Measurements from ENCODE around the gene ALS2. TPM values are rescaled to one million over a fixed set of nuclear protein-coding genes. Genes with fewer than 3 reads are reported as not detected.

ALS2 gene
- total RNA-seq, 1 donor from 2014 or later = 36.5 TPM

GRCh38 chr2:201795607-201796477, 15.1 kb upstream of the ALS2 start:
- intact Hi-C loops (cut with DNase I) = loop anchor here (1.0 to 5.0 kb wide), 2 partner anchors 66 to 383 kb away; no protein-coding TSS in a partner anchor
- DNase-seq (ENCODE audit: low spot score) = no peak

GRCh38 chr2:201794294-201794693, 13.6 kb upstream of the ALS2 start:
- intact Hi-C loops (cut with DNase I) = no loop called here
- no peak for DNase-seq (ENCODE audit: low spot score)

DNA sequence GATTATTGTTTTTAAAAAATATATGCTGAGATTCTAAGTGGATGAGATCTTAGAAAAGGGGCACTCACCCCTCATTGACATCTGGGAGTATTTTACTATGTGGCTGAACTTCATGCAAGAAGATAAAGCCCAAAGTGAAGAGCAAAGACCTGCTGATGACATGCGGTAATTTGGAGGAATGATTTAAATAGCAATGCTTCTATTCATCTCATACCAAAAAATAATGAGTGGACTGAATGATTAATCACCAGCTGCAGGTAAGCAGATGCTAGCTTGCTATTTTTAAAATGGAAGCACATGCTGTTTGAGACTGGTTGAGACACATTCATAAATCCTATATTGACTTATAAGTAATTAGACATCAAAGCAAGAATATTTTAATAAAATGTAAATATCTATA, 12.9 kb upstream of the ALS2 start:
- intact Hi-C loops (cut with DNase I) = no loop called here
- no peak for DNase-seq (ENCODE audit: low spot score)

DNA sequence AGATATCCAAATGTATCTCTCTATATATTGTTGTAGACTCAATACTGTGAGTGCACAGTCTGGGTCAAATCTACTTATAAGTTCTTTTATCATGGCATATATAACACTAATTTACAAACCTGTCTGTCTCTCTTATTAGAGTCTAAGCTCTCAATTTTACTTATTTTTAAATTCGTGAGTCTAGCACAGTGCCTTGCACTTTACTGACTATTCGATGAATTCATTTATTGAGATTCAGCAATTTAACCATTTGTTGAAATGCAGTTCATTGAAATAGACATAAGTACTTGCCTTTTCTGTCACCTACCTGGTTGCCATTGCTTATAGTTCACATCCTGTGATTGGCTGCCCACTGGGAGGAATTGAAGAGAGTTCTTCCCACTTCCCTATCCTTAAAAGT, 10.3 kb upstream of the ALS2 start:
- intact Hi-C loops (cut with DNase I) = no loop called here
- DNase-seq (ENCODE audit: low spot score) = no peak

DNA sequence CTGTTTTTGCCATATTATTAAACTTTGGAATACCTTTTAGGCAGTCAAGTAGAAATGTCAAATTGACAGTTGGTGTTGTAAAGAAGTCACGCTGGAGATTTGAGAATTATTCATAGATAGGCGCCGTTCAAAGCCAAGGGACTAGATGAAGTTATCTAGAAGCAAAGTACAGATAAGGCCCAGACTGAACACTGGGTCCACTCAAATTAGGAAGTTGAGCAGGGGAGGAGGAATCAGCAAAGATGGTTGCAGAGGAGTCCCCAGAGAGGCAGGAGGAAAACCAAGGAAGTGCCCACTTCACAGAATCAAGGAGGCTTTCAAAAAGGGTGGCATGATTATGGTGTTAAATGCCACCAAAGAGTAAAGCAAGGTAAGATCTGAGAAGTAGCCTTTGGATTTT, 9.6 kb upstream of the ALS2 start:
- intact Hi-C loops (cut with DNase I) = no loop called here

DNA sequence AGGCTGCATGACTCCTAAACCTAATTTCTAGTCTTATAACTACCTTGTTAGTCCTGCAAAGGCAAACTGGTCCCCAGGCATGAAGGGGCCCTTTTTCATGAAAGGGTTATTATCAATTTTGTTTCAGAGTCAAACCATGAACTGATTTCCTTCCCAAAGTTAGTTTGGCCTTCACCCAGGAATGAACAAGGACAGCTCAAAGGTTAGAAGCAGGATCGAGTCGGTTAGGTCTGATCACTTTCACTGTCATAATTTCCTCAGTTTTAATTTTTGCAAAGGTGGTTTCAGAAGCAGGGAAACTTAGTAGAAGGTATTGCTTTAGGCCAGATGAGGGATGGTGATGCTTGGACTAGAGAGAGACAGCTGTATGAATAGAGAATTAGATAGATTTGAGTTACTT, 8.7 kb upstream of the ALS2 start:
- intact Hi-C loops (cut with DNase I) = no loop called here
- DNase-seq (ENCODE audit: low spot score) = no peak

More for the DNA sequence above, 9.6 kb upstream of the ALS2 start:
- DNase-seq (ENCODE audit: low spot score) = no peak

DNA sequence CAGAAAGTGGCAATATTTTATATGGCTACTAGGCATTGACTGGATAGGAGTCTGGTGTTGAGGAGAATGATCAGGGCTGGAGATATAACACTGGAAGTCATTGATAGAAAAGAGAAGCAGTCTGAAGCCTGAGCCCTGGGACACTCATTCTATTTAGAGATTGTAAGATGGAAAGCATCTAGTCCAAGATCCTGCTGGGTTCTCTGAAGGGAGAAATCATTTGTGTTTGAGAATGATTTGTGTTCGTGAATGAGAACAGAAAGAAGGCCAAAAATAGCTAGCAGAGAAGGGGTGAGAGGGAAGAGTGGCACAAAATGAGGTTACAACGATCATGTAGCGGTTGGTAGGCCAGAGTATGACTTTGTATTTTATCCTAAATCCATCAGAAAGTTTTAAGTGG, 7.6 kb upstream of the ALS2 start:
- intact Hi-C loops (cut with DNase I) = no loop called here
- DNase-seq (ENCODE audit: low spot score) = no peak

DNA sequence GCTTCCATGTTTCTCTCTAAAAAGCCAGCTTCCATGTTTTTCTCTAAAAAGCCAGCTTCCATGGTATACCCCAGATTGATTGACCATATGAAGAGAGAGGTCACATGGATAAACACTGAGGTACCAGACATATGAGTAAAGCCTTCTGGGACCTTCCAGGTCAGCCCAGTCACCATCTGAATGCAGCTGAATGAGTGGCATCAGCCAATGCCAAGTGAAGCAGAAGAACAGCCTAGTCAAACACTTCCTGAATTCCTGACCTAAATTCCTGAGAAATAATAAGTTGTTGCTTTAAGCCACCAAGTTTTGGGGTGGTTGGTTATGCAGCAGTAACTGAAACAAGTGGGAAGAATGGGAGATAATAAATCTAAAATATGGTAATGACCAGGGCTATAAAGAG, 5.7 kb upstream of the ALS2 start:
- DNase-seq (ENCODE audit: low spot score) = no peak
- intact Hi-C loops (cut with DNase I) = no loop called here

GRCh38 chr2:201785135-201785534, 4.4 kb upstream of the ALS2 start:
- intact Hi-C loops (cut with DNase I) = no loop called here
- DNase-seq (ENCODE audit: low spot score) = no peak

GRCh38 chr2:201784563-201784962, 3.8 kb upstream of the ALS2 start:
- DNase-seq (ENCODE audit: low spot score) = no peak
- intact Hi-C loops (cut with DNase I) = loop anchor here (5.0 kb wide), 1 partner anchor 248 kb away; the partner anchor contains the start of gene FZD7

- intact Hi-C loops (cut with DNase I) = loop anchor here (5.0 kb wide), 1 partner anchor 251 kb away; the partner anchor contains the start of gene FZD7
- DNase-seq (ENCODE audit: low spot score) = no peak
Measured at GRCh38 chr2:201781557-201782051, 871 bp upstream of the ALS2 start.

- peak; percentile 76 for DNase-seq (ENCODE audit: low spot score)
- intact Hi-C loops (cut with DNase I) = loop anchor here (5.0 to 10.0 kb wide), 2 partner anchors 135 to 252 kb away; partner anchors contain the start of genes FZD7 and TMEM237
Measured at GRCh38 chr2:201779901-201780673, 646 bp downstream of the ALS2 start.

- DNase-seq (ENCODE audit: low spot score) = no peak
- intact Hi-C loops (cut with DNase I) = loop anchor here (10.0 kb wide), 1 partner anchor 133 kb away; the partner anchor contains the start of gene TMEM237
Measured at GRCh38 chr2:201777869-201778268, 2.9 kb downstream of the ALS2 start.

DNA sequence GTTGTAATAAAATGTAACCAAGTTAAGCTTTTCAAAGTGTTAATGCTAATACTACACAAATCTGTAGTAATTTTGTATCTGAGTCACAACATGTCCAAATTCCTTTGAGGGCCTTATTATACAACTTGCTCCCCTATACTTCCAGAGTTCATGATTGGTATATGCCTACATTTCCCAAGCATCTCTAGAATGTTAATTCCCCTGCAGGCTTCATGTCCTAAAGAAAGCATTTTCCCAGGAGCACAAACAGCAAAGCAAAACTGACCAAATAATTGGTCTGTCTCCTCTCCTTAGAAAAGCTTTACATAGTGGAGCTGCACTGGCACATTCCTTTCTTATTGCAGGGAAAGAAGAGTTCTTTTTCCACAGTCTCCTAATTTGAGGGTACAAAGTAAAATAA, 3.7 kb downstream of the ALS2 start:
- DNase-seq (ENCODE audit: low spot score) = no peak
- intact Hi-C loops (cut with DNase I) = loop anchor here (10.0 kb wide), 1 partner anchor 132 kb away; the partner anchor contains the start of gene TMEM237

DNA sequence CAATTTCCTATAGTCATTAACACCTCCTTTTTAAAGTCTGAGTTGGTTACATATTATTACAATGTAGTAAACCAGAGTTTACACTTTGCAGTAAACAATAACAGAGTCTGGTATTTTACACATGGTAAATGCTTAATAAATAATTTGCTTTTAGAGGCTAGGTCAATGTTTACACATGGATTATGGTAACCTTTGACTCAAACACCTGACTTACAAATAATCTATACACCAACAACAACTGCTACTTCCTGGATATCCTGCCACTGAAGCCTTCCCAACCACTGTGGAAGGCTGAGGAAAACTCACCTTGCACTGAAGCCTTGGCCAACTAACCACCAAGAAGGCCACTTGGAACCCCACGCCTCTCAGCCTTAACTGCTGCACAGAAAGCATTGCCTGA, 5.4 kb downstream of the ALS2 start:
- intact Hi-C loops (cut with DNase I) = loop anchor here (10.0 kb wide), 1 partner anchor 131 kb away; the partner anchor contains the start of gene TMEM237
- no peak for DNase-seq (ENCODE audit: low spot score)

DNA sequence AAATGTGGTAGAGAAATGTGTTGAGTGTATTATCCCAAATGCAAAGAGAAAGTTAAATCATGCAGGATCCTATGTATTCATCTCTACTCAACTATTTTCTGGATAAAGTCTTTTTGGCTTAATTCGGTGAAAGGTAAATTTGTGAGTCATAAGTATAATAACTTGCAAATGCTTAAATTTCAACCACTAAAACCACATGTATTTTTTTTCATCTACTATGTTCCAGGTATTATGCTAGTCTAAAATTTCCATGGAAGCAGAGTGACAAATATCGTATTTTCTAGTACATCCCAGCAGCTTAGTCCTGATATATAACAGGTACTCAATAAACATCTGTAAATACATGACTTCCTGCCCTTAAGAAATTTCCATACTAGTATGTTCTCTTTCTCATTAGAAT, 6.2 kb downstream of the ALS2 start:
- DNase-seq (ENCODE audit: low spot score) = no peak
- intact Hi-C loops (cut with DNase I) = loop anchor here (10.0 kb wide), 1 partner anchor 130 kb away; the partner anchor contains the start of gene TMEM237

GRCh38 chr2:201773990-201774389, 6.7 kb downstream of the ALS2 start:
- DNase-seq (ENCODE audit: low spot score) = no peak

GRCh38 chr2:201769666-201770373, 10.9 kb downstream of the ALS2 start:
- intact Hi-C loops (cut with DNase I) = loop anchor here (10.0 kb wide), 1 partner anchor 125 kb away; the partner anchor contains the start of gene TMEM237
- DNase-seq (ENCODE audit: low spot score) = no peak

More at GRCh38 chr2:201773990-201774389, 6.7 kb downstream of the ALS2 start:
- intact Hi-C loops (cut with DNase I) = loop anchor here (10.0 kb wide), 1 partner anchor 129 kb away; the partner anchor contains the start of gene TMEM237

DNA sequence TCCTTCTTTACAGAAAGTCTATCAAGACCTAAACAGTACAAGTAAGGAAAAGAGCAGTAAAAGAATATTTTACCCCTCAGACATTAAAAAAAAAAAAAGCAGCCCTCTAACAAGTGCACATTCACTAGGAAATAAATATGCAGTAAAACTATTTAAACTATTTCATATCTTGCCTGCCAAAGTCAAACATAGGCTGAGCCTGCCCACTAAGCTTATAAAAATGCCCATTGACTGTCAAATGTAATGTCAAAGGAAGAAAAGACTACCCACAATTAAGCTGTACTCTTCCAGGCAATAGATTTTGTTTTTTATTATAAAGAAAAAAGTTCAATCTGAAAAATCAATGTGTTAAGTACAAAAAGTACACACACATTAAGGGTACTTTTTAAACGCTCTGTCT, 11.8 kb downstream of the ALS2 start:
- no peak for DNase-seq (ENCODE audit: low spot score)
- intact Hi-C loops (cut with DNase I) = no loop called here
